Measurements from ENCODE around the gene FGF3. TPM values are rescaled to one million over a fixed set of nuclear protein-coding genes. Genes with fewer than 3 reads are reported as not detected.

Gene FGF3
- total RNA-seq, 1 donor from 2014 or later: not detected

DNA sequence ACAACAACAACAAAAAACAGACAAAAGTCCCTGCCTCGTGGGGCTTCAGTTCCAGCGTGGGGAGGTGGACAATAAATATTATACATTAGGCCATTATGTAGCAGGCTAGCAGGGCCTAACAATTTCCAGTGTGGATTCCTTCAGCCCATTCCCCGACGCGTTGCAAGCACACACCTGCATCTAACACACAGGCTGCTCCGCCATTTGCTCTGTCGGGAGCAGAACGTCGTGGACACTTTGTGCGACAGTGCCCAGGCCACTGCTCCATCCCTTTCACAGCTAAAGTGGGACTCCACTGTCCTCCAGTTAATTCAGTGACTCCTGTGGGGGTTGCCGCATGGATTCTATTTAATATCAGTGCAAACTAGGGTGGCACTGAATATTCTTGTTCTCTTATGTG, 10.9 kb upstream of the FGF3 start:
- H3K9me3 Mint-ChIP-seq (ENCODE audit: unreplicated experiment): no peaks in the 10 kb centered on the region
- H3K27me3 Mint-ChIP-seq (ENCODE audit: unreplicated experiment): peaks cover 7% of the 10 kb centered on the region
- no peaks in the 10 kb centered on the region for H3K4me1 Mint-ChIP-seq (ENCODE audit: unreplicated experiment)
- H3K4me3 Mint-ChIP-seq (ENCODE audit: unreplicated experiment): no peak overlapping the region
- no peak for TF ChIP-seq CTCF (IDR thresholded peaks at IDR 0.05; ENCODE audit: unreplicated experiment)
- no peak for DNase-seq (ENCODE audit: low spot score)
- no peak overlapping the region for H3K27ac Mint-ChIP-seq (ENCODE audit: unreplicated experiment)
- H3K36me3 Mint-ChIP-seq (ENCODE audit: low read depth, unreplicated experiment): no peaks in the 10 kb centered on the region

DNA sequence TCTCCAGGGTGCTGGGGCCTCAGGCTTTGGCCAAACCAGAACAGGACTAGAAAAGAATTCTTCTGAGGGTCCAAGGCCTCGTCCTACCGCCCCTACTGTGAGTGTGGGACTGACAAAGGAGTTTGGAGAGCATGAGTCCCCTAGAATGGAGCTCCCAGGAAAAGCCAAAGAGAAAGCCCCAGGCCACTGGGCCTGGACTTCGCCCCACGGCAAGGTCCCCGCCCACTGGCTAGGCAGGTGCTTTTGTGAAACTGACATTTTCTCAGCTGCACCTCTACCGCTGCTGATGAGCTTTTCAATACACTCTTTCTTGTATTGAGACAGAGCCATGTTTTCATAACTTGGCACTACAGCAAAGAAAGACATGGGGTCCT, 9.7 kb upstream of the FGF3 start:
- Mint-ChIP-seq H3K4me3 (ENCODE audit: unreplicated experiment) (no peak overlapping the region), H3K36me3 (ENCODE audit: low read depth, unreplicated experiment) (no peaks in the 10 kb centered on the region), H3K9me3 (ENCODE audit: unreplicated experiment) (no peaks in the 10 kb centered on the region), H3K27me3 (ENCODE audit: unreplicated experiment) (peaks cover 7% of the 10 kb centered on the region), H3K4me1 (ENCODE audit: unreplicated experiment) (no peaks in the 10 kb centered on the region), H3K27ac (ENCODE audit: unreplicated experiment) (no peak overlapping the region)
- DNase-seq (ENCODE audit: low spot score): no peak
- no peak for TF ChIP-seq CTCF (IDR thresholded peaks at IDR 0.05; ENCODE audit: unreplicated experiment)

DNA sequence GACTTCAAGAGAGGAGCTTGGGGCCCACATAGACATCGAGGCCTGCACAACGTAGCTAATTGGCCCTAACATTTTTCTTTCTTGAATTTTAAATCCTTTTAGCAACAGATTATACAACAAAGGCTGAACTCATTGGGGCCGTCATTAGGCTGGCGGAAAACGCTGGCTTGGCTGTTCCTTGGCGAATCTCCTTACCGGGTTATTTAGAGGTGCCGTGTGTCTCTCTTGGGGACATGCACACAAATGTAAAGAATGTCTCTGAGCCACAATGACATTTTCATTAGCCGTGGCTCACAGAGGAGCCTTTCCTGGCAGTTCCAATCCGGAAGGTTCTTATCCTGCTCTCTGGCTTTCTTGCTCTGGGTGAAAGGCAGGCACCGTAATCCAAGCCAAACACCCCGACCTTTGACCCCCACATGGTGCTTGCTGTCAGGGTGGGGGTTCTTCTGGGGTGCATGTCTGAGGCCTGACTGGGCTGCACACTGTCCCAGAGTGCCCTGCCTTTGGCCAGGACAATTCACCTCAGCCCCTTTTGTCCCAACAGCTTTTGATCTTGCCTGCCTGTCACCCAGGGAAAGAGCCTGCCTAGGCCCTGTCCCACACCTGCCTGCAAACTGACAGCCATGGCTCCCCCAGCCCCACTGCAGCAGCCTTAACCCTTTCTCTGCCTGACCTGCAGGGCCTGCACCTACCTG, 9.2 kb upstream of the FGF3 start:
- TF ChIP-seq CTCF (IDR thresholded peaks at IDR 0.05; ENCODE audit: unreplicated experiment): no peak
- H3K4me1 Mint-ChIP-seq (ENCODE audit: unreplicated experiment): no peaks in the 10 kb centered on the region
- peaks cover 7% of the 10 kb centered on the region for H3K27me3 Mint-ChIP-seq (ENCODE audit: unreplicated experiment)
- H3K27ac Mint-ChIP-seq (ENCODE audit: unreplicated experiment): no peak overlapping the region
- DNase-seq (ENCODE audit: low spot score): no peak
- H3K9me3 Mint-ChIP-seq (ENCODE audit: unreplicated experiment): no peaks in the 10 kb centered on the region
- no peak overlapping the region for H3K4me3 Mint-ChIP-seq (ENCODE audit: unreplicated experiment)
- no peaks in the 10 kb centered on the region for H3K36me3 Mint-ChIP-seq (ENCODE audit: low read depth, unreplicated experiment)

GRCh38 chr11:69826773-69827172, 7.6 kb upstream of the FGF3 start:
- H3K4me1 Mint-ChIP-seq (ENCODE audit: unreplicated experiment): no peaks in the 10 kb centered on the region
- peaks cover 7% of the 10 kb centered on the region for H3K27me3 Mint-ChIP-seq (ENCODE audit: unreplicated experiment)
- no peaks in the 10 kb centered on the region for H3K36me3 Mint-ChIP-seq (ENCODE audit: low read depth, unreplicated experiment)
- H3K9me3 Mint-ChIP-seq (ENCODE audit: unreplicated experiment): no peaks in the 10 kb centered on the region
- no peak overlapping the region for H3K4me3 Mint-ChIP-seq (ENCODE audit: unreplicated experiment)
- no peak for TF ChIP-seq CTCF (IDR thresholded peaks at IDR 0.05; ENCODE audit: unreplicated experiment)
- no peak overlapping the region for H3K27ac Mint-ChIP-seq (ENCODE audit: unreplicated experiment)
- DNase-seq (ENCODE audit: low spot score): no peak

DNA sequence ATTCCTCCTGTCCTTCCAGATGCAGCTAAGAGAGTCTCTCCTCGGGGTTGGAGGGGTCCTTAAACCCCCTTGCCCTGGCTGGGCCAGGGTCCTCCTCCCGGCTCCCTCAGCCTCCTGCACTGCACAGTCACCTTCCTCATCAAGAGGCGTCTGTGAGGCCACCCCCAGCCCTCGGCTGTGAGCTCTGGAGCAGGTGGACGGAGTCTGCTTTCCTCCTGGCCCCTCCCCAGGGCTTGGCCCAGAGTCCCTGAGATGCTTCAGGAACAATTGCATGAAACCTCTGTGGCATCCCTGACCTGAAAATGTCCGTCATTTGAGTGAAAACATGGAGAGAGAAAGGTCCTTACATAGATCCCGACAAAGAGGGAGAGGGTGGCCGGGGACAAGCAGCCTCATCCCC, 6.7 kb upstream of the FGF3 start:
- H3K4me3 Mint-ChIP-seq (ENCODE audit: unreplicated experiment): no peak overlapping the region
- H3K36me3 Mint-ChIP-seq (ENCODE audit: low read depth, unreplicated experiment): no peaks in the 10 kb centered on the region
- no peak for TF ChIP-seq CTCF (IDR thresholded peaks at IDR 0.05; ENCODE audit: unreplicated experiment)

More for the DNA sequence above, 6.7 kb upstream of the FGF3 start:
- no peaks in the 10 kb centered on the region for H3K4me1 Mint-ChIP-seq (ENCODE audit: unreplicated experiment)
- H3K27me3 Mint-ChIP-seq (ENCODE audit: unreplicated experiment): peaks cover 7% of the 10 kb centered on the region
- H3K27ac Mint-ChIP-seq (ENCODE audit: unreplicated experiment): no peak overlapping the region
- no peak for DNase-seq (ENCODE audit: low spot score)
- no peaks in the 10 kb centered on the region for H3K9me3 Mint-ChIP-seq (ENCODE audit: unreplicated experiment)
